HL-60/S4 treated with phorbol 12-myristate 13-acetate at 8.2 ng/mL for 4 days and 3 days (cell line): ENCODE measurements around the gene GABRB2.
"Not testable (repeated sequence)": the region's sequence is repeated elsewhere in the genome, so short reads cannot be mapped to it uniquely, and the experiment has no call there.

ENCODE experiments used
- in situ Hi-C: fragments of 300-500 bp; cut with MboI; formaldehyde crosslinking; loops from 2 replicates; pipeline ENCODE4 v1.15.0; 2022; ENCODE audit warnings: low sequenced_read_pairs

The GABRB2 gene

GRCh38 chr5:161305601-161306000 is 240.9 kb downstream of the GABRB2 start:
- in situ Hi-C loops, result no loop called here

GRCh38 chr5:161302559-161302958 is 244.0 kb downstream of the GABRB2 start:
- in situ Hi-C loops, result no loop called here

- in situ Hi-C loops, result no loop called here
Measured at GRCh38 chr5:161301586-161301985, 244.9 kb downstream of the GABRB2 start.

DNA sequence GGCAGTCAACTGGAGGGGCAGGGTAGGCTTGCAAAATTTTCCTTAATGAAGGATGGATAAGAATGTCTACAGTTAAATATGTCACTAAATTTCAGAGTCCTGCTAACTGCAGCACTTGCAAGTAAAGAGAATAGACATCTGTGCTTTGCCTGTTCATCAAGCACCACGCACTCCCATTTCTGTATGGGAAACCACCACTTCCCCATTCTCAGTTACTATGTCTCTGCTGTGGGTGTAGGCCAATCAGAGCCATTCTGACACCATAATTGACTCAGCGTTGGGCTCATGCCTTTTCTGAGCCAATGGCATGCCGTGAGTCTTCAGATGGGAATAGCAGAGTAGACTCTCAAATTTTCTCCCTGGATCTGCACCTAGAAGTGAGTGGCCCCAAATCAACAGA is 247.5 kb downstream of the GABRB2 start:
- in situ Hi-C loops, result no loop called here

DNA sequence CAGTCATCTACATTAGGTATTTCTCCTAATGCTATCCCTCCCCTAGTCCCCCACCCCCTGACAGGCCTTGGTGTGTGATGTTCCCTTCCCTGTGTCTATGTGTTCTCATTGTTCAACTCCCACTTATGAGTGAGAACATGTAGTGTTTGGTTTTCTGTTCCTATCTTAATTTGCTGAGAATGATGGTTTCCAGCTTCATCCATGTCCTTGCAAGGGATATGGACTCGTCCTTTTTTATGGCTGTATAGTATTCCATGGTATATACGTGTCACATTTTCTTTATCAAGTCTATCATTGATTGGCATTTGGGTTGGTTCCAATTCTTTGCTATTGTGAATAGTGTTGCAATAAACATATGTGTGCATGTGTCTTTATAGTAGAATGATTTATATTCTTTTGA is 249.1 kb downstream of the GABRB2 start:
- in situ Hi-C loops, result not testable (repeated sequence)

- in situ Hi-C loops, result no loop called here
Measured at GRCh38 chr5:161295721-161296250, 250.7 kb downstream of the GABRB2 start.

- in situ Hi-C loops, result no loop called here
Measured at GRCh38 chr5:161288071-161288470, 258.5 kb downstream of the GABRB2 start.

GRCh38 chr5:161287436-161287835 is 259.1 kb downstream of the GABRB2 start:
- in situ Hi-C loops, result no loop called here

- in situ Hi-C loops, result no loop called here
Measured at GRCh38 chr5:161286066-161286655, 260.4 kb downstream of the GABRB2 start.

DNA sequence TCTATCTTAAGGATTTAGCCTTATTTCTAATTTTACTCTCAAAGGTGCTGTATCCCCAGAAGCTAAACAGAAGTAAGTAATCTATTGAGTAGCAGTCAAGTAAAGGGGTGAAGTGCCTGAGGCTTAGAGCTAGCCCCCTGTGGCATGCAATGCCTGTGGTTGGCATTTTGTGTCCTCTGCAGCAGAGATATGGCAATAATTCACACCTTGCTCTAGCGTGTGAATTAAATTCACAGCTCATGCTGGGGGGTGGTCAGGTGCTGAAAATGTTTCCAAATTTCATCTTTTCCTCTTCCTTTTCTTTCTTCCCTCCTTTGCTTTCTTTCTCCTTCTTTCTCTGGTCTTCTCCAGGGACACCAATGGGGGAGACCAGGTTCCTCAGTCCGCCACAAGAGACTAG is 262.1 kb downstream of the GABRB2 start:
- in situ Hi-C loops, result no loop called here

- in situ Hi-C loops, result no loop called here
Measured at GRCh38 chr5:161283296-161283695, 263.2 kb downstream of the GABRB2 start.

DNA sequence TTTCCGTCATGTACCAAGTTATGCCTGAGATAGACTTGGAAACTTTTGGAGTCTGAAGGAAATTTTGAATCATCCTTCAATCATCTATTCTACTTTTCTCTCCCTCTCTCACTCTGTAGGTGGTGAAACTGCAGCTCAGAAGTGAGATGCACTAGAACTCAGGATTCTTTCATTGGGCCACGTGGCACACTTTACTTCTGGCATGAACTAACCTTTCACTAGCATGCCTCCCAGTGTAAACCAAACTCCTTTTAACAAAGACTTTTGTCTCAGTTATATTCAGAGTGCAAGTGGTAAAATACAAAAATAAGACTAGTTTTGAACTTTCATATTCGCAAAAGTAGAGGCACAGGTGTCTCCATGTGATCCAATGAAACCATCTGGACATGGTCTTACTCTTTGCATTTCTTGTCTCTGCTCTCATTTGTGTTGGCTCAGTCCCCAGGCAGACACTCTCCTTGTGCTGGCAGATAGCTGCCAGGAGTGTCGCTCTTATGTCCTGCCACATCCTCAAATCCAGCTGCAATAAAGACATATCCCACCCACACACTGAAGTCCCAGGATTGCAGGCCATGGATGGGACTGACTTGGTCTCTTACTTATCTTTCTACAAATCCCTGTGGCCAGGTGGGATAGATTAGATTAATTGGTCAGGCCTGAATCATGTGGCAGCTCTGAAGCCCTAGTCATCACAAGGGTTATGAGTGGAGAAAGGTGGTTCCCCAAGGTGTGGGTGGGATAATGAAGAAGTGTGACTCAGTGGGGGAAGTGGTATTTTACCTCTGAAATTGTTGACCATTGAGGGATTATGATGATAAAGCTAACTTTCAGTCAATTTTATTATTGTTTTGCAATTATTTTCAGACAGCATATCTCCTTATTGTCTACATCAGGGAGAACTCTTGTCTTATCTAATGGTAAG is 267.5 kb downstream of the GABRB2 start:
- in situ Hi-C loops, result no loop called here

GRCh38 chr5:161277011-161277410 is 269.5 kb downstream of the GABRB2 start:
- in situ Hi-C loops, result no loop called here

DNA sequence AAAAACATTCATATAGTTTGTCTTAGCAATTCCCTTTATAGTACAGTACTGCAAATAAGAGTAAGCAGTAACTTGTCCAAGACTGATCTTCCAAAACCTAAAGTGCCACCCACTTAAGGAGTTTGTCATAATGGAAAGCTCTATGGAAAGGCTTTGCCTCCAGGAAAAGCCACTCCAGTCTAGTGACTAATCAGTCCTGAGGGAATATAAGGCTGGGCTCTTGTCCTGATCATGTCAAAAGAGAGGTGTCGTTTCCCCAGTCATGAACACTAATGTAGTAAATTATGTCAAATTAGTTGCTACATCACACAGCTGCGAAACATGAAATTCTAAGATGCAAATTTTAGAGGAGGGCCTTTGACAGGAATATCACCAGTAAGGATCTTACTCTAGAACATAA is 271.6 kb downstream of the GABRB2 start:
- in situ Hi-C loops, result no loop called here

- in situ Hi-C loops, result no loop called here
Measured at GRCh38 chr5:161273410-161273809, 273.1 kb downstream of the GABRB2 start.

DNA sequence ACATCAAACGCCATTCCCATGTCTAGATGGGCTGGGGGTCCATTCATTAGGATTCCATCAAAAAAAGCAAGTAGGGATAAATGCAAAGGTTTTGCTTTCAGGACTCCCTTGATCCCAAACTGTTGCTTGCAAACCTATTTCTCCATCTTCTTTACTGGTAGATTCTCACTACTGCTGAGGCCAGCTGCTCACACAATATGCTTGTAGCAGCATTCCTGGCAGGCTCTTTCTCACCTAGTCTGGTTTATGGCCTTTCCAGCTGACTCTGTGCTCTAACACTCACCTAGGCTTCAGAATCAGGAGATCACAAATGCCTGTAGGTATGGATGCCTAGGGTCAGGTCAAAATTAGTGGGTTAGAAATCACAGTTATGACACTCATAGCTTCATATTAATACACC is 274.7 kb downstream of the GABRB2 start:
- in situ Hi-C loops, result no loop called here

DNA sequence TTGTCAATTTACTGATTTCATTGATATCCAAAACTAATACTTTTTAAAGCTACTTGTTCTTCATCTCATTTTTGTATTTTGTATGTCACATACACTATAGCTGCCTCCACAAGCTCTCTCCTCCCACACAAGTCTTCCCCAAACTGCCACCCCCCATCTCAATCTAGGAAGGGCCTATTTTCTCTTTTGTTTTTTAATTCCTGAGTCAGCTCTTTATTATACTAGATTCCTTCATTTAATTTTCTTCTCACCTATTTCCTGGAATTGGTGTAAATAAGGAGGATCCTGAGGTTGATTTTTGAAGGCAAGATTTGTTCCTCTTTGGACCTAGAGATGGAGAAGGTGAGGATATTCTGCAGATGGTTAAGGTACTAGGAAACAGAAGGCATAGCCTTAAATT is 277.4 kb downstream of the GABRB2 start:
- in situ Hi-C loops, result no loop called here

DNA sequence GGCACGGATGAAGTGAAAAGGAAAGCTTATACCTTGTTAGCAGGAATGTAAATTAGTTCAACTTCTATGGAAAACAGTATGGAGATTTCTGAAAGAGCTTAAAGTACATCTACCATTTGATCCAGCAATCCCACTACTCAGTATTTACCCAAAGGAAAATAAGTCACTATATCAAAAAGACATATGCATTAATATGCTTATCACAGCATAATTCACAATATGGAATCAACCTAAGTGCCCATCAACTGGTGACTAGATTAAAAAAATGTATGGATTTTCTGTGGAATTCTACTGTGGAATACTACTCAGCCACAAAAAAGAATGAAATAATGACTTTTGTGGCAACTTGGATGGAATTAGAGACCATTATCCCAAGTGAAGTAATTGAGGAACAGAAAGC is 279.6 kb downstream of the GABRB2 start:
- in situ Hi-C loops, result no loop called here

DNA sequence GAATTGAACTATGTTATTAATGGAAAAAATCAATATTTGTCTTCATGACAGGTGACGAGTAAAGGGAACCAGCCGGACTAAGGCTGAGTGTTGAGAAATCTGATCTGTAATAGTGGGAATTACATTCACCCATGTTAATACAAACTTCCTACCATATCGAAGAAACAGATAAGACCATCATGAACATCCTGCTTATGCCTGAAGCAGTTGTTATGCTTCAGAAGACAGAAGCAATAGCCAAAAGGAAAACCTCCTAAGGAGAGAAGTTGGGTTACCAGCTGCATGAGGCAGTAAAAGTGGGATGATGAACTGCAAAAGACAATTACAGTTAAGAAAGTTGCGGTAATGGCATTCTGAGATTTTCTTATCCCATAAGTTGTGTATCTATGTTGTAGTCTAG is 281.5 kb downstream of the GABRB2 start:
- in situ Hi-C loops, result no loop called here

DNA sequence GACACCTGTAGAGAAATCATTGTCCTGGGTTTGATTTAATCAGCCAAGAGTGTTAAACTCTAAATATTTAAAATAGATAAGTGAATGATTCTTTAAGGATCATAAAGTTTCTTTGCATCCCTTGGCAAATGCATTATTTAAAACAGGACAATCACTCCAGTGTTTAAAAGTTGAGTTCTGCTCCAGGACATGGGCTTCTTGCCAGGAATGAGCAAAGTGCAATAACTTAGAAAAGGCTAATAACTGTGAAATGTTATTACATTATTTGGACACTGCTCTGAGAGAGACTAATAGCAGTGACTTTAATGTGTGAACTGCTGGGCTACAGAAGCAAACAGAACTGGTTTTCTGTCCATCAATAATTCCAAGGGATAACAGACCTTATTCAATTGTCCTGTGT is 283.3 kb downstream of the GABRB2 start:
- in situ Hi-C loops, result no loop called here

DNA sequence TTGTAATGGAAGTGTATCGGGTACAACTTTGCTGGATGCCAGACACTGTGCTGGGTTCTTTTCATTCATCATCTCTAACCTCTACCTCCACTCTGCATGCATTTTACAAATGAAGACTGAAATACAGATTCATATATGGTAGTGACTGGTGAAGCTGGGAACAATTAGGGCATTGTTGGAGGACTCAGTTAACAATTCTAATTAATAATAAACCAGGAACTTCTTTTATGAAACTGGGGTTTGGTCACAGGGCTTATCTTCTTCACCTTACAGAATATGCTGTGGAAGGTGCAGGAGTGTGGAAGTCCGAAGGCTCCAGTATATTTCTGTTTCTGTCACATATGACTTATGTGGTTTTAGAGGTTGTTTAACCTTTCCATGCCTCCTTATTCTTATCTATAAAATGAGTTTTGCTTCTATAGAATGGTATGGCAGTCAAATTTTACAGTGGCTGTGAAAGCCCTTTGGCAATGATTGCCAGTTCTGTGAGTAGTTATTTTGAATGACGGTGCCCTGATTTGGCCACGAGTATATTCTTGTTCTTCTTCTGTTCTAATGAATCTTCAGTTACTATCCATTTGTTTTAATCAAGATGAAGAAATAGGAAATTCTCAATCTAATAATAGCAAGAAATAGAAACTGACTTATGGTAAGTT is 284.7 kb downstream of the GABRB2 start:
- in situ Hi-C loops, result no loop called here

DNA sequence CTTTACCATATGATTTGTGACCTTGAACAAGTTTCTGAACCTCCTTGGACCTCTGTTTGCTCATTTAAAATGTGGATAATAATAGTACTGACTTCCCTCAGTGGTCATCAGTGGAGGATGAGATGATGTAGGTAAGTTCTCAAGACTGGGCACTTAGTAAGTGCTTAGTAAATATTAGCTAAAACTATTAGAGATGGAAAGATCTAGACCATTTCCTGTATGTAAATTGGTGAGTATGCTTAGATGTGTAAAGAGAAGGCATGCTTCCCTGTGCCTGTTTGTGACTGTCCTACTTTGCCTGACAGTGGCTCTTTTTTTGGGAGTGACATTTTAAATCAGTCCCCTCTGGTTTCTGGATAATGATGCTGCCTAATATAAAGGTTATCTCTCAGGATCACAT is 288.1 kb downstream of the GABRB2 start:
- in situ Hi-C loops, result no loop called here
